Testis (tissue), 3 donors: Measurements from ENCODE around the gene SRGAP2B. TPM values are rescaled to one million over a fixed set of nuclear protein-coding genes. Genes with fewer than 3 reads are reported as not detected.
"Not testable (repeated sequence)": the region's sequence is repeated elsewhere in the genome, so short reads cannot be mapped to it uniquely, and the experiment has no call there.

Experiments used
- DNase-seq: peaks from one replicate; pipeline ENCODE4 v3.0.0-alpha.2; 2019
- H3K27ac ChIP-seq, 2 donors: fragments of 200-600 bp; sonication (generic); one replicate each; pipeline ENCODE4 v1.5.1; 2019
- H3K27me3 ChIP-seq: fragments of 200-600 bp; sonication (generic); one replicate; pipeline ENCODE4 v1.5.1; 2019
- H3K36me3 ChIP-seq: fragments of 200-600 bp; sonication (generic); one replicate; pipeline ENCODE4 v1.5.1; 2017; ENCODE audit warnings: low read depth; ENCODE audit errors: missing control alignments
- H3K4me1 ChIP-seq: fragments of 200-600 bp; sonication (generic); one replicate; pipeline ENCODE4 v1.5.1; 2019
- H3K4me3 ChIP-seq, 2 donors: fragments of 200-600 bp; sonication (generic); one replicate each; pipeline ENCODE4 v1.5.1; 2017 to 2019
- H3K9me3 ChIP-seq: fragments of 200-600 bp; sonication (generic); one replicate; pipeline ENCODE4 v1.5.1; 2017
- WGBS, 2 donors: methylation state at CpG; one replicate each; pipeline ENCODE4 v1.1.5; 2018; 5-methylcytosine and 5-hydroxymethylcytosine counted together
- intact Hi-C: fragments of 100-400 bp; cut with DNase I; formaldehyde crosslinking; loops from one replicate; pipeline ENCODE4 v1.15.1; 2023; ENCODE audit warnings: low total_unique reads
- polyA plus RNA-seq: library from polyadenylated mRNA; stranded (reverse); fragments of 350-450 nt; fragmentation: Illumina TruSeq; extraction: RNeasy Lipid Tissue Mini Kit (QIAGEN cat#74804); gene quantifications from one replicate; pipeline ENCODE4 v1.2.3, GENCODE V29; 2014; ENCODE audit warnings: low read depth, low replicate concordance; ENCODE audit not compliant: insufficient read depth
- total RNA-seq, 2 donors: library from RNA; depleted of rRNA; stranded (reverse); fragments of >200 nt; gene quantifications; one replicate each; pipeline ENCODE4 v1.2.3, GENCODE V29; 2016

Gene SRGAP2B
- total and polyA plus RNA-seq, 3 donors from 2014 or later: 9.8 to 12.9 (median 11.7) TPM

DNA sequence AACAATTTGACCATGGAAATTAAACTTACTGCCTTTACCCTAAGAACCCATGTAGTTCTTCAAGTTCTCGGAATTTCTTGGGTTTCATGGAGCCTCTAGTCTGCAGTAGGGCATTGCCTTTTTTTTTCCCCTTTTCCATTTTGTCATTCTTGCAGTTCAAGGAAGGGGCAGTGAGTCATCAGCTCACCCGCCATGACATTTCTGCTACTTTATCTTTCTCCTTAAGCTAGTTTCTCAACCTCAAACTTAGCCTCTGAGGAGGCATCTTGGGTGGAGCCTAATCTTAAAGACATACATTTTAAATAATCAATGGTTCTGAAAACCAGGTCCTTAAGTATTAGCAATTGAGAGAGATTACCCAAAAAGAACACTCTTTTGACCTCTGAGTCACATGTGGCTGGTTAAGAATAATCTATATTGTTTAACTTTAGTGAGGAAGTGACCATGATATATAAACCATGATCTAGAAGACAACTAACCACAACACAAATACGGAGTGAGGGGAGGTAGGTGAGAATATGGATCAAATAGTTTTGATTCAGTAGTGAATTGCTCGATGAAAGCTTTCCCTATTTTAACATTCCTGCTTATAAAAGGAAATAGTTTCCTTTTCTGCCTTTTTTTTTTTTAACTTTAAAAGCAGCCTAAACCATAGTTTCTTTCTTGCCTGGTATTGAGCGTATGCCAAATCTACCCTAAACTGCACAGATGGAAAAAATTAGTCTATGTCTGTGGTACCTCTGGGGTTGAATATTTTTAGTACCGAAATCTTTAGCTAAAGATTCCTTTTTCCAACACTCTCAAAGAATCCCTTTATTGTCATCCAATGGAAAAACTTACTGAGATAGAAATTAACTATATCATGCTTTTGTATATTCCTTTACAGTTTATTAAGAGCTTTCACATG, 20.7 kb upstream of the SRGAP2B start:
- H3K36me3 ChIP-seq, H3K27me3 ChIP-seq, intact Hi-C loops, DNase-seq, H3K4me3 ChIP-seq, H3K27ac ChIP-seq, H3K9me3 ChIP-seq, H3K4me1 ChIP-seq: not testable (repeated sequence)
- no CpG with 5 or more reads among the region's 6 CpGs for WGBS, 2 donors

DNA sequence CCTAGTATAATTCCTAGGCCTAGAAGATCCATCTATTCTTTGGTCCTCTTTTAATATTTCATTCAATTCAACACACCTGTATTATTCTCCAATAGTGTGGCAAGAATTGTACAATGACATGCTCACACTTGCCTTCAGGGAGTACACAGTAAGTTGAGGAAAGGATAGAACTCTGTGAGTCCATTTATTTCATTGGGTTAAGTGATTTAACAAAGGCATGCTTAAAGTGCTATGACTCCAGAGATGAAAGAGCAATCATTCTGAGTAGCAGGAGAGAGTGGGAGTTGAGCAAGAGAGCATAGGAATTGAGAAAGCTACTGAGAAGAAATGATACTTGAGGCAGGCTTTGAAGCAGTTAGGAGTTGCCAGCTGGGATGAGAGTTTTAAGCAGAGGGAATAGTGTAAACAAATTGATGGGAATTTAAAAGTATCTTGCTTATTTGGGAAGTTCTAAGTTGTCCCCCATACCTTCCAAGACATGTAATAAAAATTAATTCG, 19.5 kb upstream of the SRGAP2B start:
- H3K27me3 ChIP-seq, H3K4me1 ChIP-seq, intact Hi-C loops, H3K4me3 ChIP-seq, H3K9me3 ChIP-seq, H3K27ac ChIP-seq, H3K36me3 ChIP-seq, DNase-seq: not testable (repeated sequence)
- no CpG with 5 or more reads among the region's 1 CpG for WGBS, 2 donors

DNA sequence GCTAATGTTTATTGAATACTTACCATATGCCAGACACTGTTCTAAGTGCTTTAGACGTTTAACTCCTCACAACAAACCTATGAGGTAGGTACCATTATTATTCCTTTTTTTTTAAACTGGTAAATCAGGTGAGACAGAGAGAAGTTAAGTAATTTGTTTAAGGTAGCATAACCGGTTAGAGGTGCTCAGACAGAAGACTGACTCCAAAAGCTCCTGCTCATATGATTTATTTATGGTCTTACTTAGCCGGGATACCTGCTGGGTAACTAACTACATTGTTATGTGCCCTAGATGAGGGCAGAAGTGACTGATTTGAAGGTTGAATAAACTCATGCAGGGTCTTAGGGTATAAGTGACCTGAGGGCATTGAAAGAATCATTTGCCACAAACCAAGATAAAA, 17.6 kb upstream of the SRGAP2B start:
- WGBS, 2 donors: no CpG with 5 or more reads among the region's 3 CpGs
- H3K27ac ChIP-seq, H3K4me1 ChIP-seq, H3K36me3 ChIP-seq, H3K27me3 ChIP-seq, DNase-seq, H3K4me3 ChIP-seq, H3K9me3 ChIP-seq, intact Hi-C loops: not testable (repeated sequence)

DNA sequence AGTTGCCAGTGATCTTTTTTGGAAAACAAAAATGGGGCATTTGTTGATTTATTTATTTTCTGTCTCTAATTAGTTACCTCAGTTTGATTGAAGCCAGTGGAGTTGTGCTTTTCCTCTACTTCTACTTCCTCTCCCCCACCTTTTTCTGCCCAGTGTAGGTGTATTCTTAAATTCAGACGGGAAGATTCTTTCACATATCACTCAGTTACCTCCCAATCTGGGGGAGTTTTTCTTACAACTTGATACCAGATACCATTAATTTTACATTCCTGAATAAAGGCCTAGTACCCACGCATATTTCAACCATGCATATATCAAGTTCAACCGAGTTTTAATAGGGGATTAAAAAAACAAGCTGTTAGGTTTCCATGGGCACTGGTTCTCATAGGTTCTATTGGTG, 16.5 kb upstream of the SRGAP2B start:
- H3K9me3 ChIP-seq, H3K27me3 ChIP-seq, intact Hi-C loops, H3K4me3 ChIP-seq, DNase-seq, H3K36me3 ChIP-seq, H3K4me1 ChIP-seq, H3K27ac ChIP-seq: not testable (repeated sequence)
- no CpG with 5 or more reads among the region's 3 CpGs for WGBS, 2 donors

DNA sequence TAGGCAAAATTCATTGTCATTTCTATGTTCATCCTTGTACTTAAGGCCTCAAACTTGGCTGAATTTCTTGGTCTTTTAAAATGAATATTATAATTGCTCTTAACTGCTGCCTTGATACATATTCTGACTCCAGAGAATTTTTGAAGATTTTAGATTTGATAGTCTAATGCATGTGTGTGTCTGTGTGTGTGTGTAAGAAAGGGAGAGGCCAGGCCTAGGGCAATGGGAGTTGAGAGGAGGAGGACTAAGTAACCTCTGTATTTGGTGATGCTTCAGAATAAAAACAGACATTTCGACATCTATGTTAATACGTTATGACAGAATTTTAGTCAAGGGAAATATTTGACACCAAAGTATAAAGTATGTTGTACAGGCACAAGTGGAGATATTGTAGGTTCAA, 8.2 kb upstream of the SRGAP2B start:
- H3K9me3 ChIP-seq, H3K36me3 ChIP-seq, H3K4me3 ChIP-seq, DNase-seq, H3K4me1 ChIP-seq, H3K27ac ChIP-seq, H3K27me3 ChIP-seq, intact Hi-C loops: not testable (repeated sequence)
- WGBS, 2 donors: no CpG with 5 or more reads among the region's 2 CpGs

DNA sequence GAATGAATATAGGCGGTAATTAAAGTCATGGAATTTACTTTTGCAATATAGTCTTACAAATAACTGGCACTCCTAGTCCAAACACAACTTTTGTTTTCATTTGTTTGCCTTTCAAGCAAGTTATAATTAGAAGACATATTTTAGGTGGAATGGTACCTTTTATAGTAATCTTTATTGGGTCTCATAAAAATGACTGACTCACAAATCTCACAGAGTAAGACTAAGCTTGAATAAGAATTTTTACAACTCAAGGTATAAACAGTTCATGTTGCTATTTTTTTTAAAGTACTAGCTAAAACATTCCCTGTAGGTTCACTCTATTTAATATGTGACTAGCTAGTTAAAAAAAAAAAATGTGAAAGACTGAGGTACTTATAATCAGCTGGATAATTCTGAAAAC, 6.6 kb upstream of the SRGAP2B start:
- intact Hi-C loops, H3K4me3 ChIP-seq, H3K9me3 ChIP-seq, DNase-seq, H3K27ac ChIP-seq, H3K27me3 ChIP-seq, H3K36me3 ChIP-seq, H3K4me1 ChIP-seq: not testable (repeated sequence)
- 100% methylated on average over 1 of the region's 1 CpG; no CpG with 5 or more reads in 1 of the 2 donors for WGBS, 2 donors

DNA sequence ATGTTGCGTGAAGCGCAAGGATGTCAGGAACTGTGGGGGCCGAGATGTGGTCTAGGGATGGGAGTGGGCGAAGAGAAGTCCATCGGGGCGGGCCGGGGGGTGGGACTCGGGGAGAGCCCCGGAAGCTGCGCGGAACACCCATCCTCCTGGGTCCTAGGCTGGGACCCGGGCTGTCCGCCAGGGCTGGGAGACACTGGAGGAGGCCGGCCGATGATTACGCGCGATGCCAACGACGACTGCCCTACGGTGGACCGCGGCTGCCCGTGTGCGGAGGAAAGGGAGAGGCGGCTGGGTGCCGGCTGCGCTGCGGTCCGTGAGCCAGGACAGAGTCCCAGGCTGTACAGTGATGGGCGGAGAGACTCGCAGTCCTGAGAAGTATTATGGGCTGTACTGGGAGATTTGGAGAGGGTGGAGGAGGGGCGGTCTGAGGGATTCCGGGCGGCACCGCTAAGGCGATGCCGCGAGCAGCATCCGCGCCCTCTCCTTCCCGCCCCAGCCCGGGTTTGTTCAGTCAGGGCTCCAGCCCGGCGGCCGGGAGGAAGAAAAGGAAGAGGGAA, 395 bp downstream of the SRGAP2B start:
- peak; percentile 13 for DNase-seq
- H3K27me3 ChIP-seq, H3K4me3 ChIP-seq, H3K4me1 ChIP-seq, H3K27ac ChIP-seq, H3K9me3 ChIP-seq, H3K36me3 ChIP-seq, intact Hi-C loops: not testable (repeated sequence)
- no CpG with 5 or more reads among the region's 46 CpGs for WGBS, 2 donors

DNA sequence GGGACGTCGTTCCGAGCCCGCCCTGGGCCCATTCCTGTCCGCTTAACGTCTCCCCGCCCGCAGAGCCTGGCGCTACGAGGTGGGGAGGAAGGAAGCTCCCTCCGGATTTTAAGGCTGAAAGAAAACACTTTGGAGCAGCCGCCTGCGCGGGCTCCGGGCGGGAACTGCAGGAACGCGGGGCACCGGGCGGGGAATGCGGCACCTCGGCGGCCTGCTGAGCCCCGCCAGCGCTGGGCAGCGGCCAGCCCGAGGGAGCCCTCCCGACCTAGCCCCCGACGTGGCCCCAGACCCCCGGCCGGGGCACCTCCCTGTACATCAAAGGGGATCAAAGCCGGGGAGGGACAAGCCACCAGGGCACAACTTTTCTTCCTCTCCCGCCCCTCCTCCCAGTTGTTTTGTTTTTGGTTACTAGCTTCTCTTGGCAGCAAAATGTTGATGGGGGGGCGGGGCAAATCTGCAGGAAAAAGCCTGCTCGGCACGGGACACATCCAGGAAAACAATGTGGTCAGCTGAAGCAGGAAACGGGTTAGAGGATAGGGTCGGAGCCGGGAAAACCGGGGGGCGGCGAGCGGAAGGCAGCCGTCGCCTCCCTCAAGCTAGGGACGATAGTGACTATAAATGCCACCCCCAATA, 1.5 kb downstream of the SRGAP2B start:
- H3K9me3 ChIP-seq, H3K4me3 ChIP-seq, H3K27me3 ChIP-seq, DNase-seq, H3K27ac ChIP-seq, H3K4me1 ChIP-seq, H3K36me3 ChIP-seq, intact Hi-C loops: not testable (repeated sequence)
- WGBS, 2 donors: no CpG with 5 or more reads among the region's 47 CpGs

DNA sequence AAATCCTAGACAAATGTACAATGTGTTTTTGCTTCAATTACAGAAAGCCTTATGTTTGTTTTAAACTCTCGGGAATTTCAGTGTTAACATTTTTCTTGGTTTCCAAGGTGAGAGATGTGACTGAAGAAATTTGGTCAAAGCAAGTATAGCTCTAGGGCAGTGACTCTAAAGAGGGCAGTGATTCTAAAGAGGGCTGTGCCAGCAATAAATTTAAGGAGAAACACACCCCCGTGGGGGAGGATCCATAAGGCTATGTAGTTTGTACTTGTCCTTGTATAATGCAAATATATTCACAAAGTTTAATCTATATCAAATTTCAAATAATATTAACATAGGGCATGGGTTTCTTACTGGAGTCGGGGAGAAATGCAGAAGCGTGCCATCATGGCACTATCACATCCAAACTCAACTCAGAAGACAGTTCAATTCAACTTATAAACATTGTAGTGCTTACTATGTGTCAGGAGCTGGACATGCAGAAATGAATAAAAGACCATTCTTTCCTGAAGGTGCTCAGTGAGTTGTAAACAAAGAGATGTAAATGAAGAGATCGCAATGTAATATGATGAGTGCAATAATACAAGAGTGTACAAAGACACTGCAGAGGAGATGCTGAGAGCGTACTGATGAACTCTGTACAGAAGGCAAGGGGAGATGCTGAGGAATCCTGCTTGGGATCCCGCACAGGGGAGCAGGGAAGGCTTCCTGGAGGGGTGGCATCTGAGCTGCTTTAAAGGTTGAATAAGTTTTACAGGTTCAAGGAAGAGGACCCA, 12.5 kb downstream of the SRGAP2B start:
- H3K4me1 ChIP-seq, H3K27me3 ChIP-seq, H3K36me3 ChIP-seq, H3K27ac ChIP-seq, H3K9me3 ChIP-seq, DNase-seq, H3K4me3 ChIP-seq, intact Hi-C loops: not testable (repeated sequence)
- 87% methylated on average over 3 of the region's 7 CpGs; no CpG with 5 or more reads in 1 of the 2 donors for WGBS, 2 donors

DNA sequence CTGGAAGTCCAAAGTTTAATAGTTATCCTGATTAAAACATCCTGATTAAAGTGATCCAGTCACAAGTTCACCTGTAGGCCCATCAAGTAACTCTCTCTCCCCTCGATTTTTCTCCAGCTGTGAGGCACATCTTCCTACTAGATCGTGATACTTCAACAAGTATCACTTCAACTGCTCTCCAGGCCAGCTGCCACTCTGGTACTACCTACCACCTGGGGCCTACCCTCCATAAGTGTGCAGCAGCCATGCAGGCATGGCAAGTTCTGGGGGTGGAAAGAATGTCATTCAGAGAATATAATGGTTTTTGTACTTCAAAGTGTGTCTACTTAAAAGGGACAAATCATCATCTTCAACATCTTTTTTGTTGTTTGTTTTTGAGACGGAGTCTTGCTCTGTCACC, 14.9 kb downstream of the SRGAP2B start:
- H3K27me3 ChIP-seq, H3K9me3 ChIP-seq, H3K4me1 ChIP-seq, DNase-seq, H3K27ac ChIP-seq, H3K36me3 ChIP-seq, H3K4me3 ChIP-seq, intact Hi-C loops: not testable (repeated sequence)
- WGBS, 2 donors: 89% methylated on average over 2 of the region's 3 CpGs; no CpG with 5 or more reads in 1 of the 2 donors

DNA sequence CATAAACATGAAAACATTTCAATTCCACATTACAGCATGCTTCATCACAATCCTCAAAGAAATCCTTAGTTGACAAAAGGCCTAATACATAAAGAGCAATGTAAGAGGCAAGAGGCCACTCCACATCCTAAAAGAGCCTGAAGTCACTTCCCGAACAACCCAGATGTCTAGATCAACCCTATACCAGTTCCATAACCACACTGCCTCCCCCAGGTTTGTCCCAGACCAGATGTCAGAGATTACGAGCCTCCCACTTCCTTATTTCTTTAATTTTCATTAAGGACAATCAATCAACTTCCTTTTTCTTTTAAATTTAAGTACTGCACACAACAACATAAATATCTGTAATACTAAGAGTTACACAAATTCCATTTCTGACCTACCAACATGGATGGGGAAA, 15.4 kb downstream of the SRGAP2B start:
- DNase-seq, H3K4me1 ChIP-seq, H3K9me3 ChIP-seq, H3K27ac ChIP-seq, H3K27me3 ChIP-seq, intact Hi-C loops, H3K4me3 ChIP-seq, H3K36me3 ChIP-seq: not testable (repeated sequence)
- WGBS, 2 donors: 61% methylated on average over 2 of the region's 2 CpGs; no CpG with 5 or more reads in 1 of the 2 donors
